Astrocyte (in vitro differentiated cells and primary cell): Measurements from ENCODE around the gene CRYL1. TPM values are rescaled to one million over a fixed set of nuclear protein-coding genes. Genes with fewer than 3 reads are reported as not detected.

Experiments used
- DNase-seq: peaks from one replicate; pipeline ENCODE4 v3.0.0-alpha.2; 2010; ENCODE audit warnings: low read depth
- FAIRE-seq: peaks from 2 replicates; lab custom pipeline; 2011; peaks lifted over from hg19 to GRCh38; lab: Jason Lieb, UNC
- H2AFZ ChIP-seq: 2 replicates; pipeline ENCODE4 v1.6.0; 2012; ENCODE audit warnings: low read depth, low read length, inconsistent platforms
- H3K27ac ChIP-seq: 2 replicates; pipeline ENCODE4 v1.5.1; 2011; ENCODE audit warnings: low read depth, low read length, inconsistent platforms
- H3K27me3 ChIP-seq: 2 replicates; pipeline ENCODE4 v1.6.0; 2011; ENCODE audit warnings: low read length, inconsistent platforms; ENCODE audit not compliant: insufficient read depth
- H3K36me3 ChIP-seq: 2 replicates; pipeline ENCODE4 v1.5.1; 2011; ENCODE audit warnings: low read length, inconsistent platforms; ENCODE audit not compliant: insufficient read depth
- H3K4me1 ChIP-seq: 2 replicates; pipeline ENCODE4 v1.5.1; 2011; ENCODE audit warnings: low read length, inconsistent platforms; ENCODE audit not compliant: insufficient read depth
- H3K4me2 ChIP-seq: 2 replicates; pipeline ENCODE4 v1.6.0; 2012; ENCODE audit warnings: low read length, inconsistent platforms
- H3K4me3 ChIP-seq: 2 replicates; pipeline ENCODE4 v1.5.1; 2011; ENCODE audit warnings: low read depth, mild to moderate bottlenecking, low read length, inconsistent platforms; ENCODE audit not compliant: insufficient read depth
- H3K79me2 ChIP-seq: 2 replicates; pipeline ENCODE4 v1.6.0; 2012; ENCODE audit warnings: mild to moderate bottlenecking, low read length, inconsistent platforms; ENCODE audit not compliant: insufficient read depth
- H3K9ac ChIP-seq: 2 replicates; pipeline ENCODE4 v1.6.0; 2012; ENCODE audit warnings: mild to moderate bottlenecking, low read length, inconsistent platforms
- H3K9me3 ChIP-seq: 2 replicates; pipeline ENCODE4 v1.5.1; 2012; ENCODE audit warnings: low read depth, mild to moderate bottlenecking, low read length, inconsistent platforms; ENCODE audit not compliant: insufficient read depth
- H4K20me1 ChIP-seq: 2 replicates; pipeline ENCODE4 v1.6.0; 2012; ENCODE audit warnings: low read length, inconsistent platforms; ENCODE audit not compliant: insufficient read depth
- H3K27ac Mint-ChIP-seq: one replicate; pipeline ENCODE4 v1.8.0; 2021; ENCODE audit warnings: mild to moderate bottlenecking, mixed read lengths; ENCODE audit not compliant: unreplicated experiment
- H3K27me3 Mint-ChIP-seq: one replicate; pipeline ENCODE4 v1.8.0; 2021; ENCODE audit warnings: low read depth, mixed read lengths; ENCODE audit not compliant: unreplicated experiment
- H3K36me3 Mint-ChIP-seq: one replicate; pipeline ENCODE4 v1.8.0; 2021; ENCODE audit warnings: low read depth, mixed read lengths; ENCODE audit not compliant: unreplicated experiment
- H3K4me1 Mint-ChIP-seq: one replicate; pipeline ENCODE4 v1.8.0; 2021; ENCODE audit warnings: low read depth, mixed read lengths; ENCODE audit not compliant: unreplicated experiment
- H3K4me3 Mint-ChIP-seq: one replicate; pipeline ENCODE4 v1.8.0; 2021; ENCODE audit warnings: mild to moderate bottlenecking, moderate library complexity, mixed read lengths; ENCODE audit not compliant: unreplicated experiment
- H3K9me3 Mint-ChIP-seq: one replicate; pipeline ENCODE4 v1.8.0; 2021; ENCODE audit warnings: mild to moderate bottlenecking, mixed read lengths; ENCODE audit not compliant: unreplicated experiment
- CTCF ChIP-seq: IDR thresholded peaks from 2 replicates; pipeline ENCODE4 v1.5.1; 2011; ENCODE audit warnings: low read depth, mild to moderate bottlenecking, inconsistent platforms, low read length, moderate library complexity; ENCODE audit not compliant: insufficient read depth
- EZH2 ChIP-seq: IDR thresholded peaks from 2 replicates; pipeline ENCODE4 v1.6.1; 2012; ENCODE audit warnings: mild to moderate bottlenecking, low read length, inconsistent platforms; ENCODE audit not compliant: insufficient read depth
- total RNA-seq: library from RNA; stranded (reverse); gene quantifications from 2 replicates; pipeline ENCODE4 v1.2.1, GENCODE V29; 2021

Gene CRYL1
- total RNA-seq, 1 donor from 2014 or later, result 3.7 TPM

- no peak overlapping the region for H3K27ac Mint-ChIP-seq
- Histone ChIP-seq H3K4me3 (no peak overlapping the region), H3K4me1 (peaks cover 5% of the 10 kb centered on the region), H3K79me2 (no peaks in the 10 kb centered on the region), H4K20me1 (no peaks in the 10 kb centered on the region), H3K9me3 (no peaks in the 10 kb centered on the region), H2AFZ (no peak overlapping the region), H3K9ac (no peak overlapping the region), H3K27me3 (peaks cover 3% of the 10 kb centered on the region), H3K4me2 (no peak overlapping the region), H3K27ac (no peak overlapping the region), H3K36me3 (no peaks in the 10 kb centered on the region)
- H3K4me1 Mint-ChIP-seq, result peaks cover 10% of the 10 kb centered on the region
- TF ChIP-seq EZH2 (no peak), CTCF (no peak)
- no peaks in the 10 kb centered on the region for H3K27me3 Mint-ChIP-seq
- peaks cover 4% of the 10 kb centered on the region for H3K9me3 Mint-ChIP-seq
- DNase-seq (no peak), FAIRE-seq (no peak)
- no peak overlapping the region for H3K4me3 Mint-ChIP-seq
- no peaks in the 10 kb centered on the region for H3K36me3 Mint-ChIP-seq
These were observed 135.7 kb downstream of the CRYL1 start for GRCh38 chr13:20389696-20390525.

- TF ChIP-seq CTCF (no peak), EZH2 (no peak)
These were observed 137.5 kb downstream of the CRYL1 start for GRCh38 chr13:20388184-20388583.

GRCh38 chr13:20387441-20387971, 138.2 kb downstream of the CRYL1 start:
- peak overlapping the region; percentile 2 for H2AFZ ChIP-seq
- no peak overlapping the region for H3K4me3 Mint-ChIP-seq
- no peak for FAIRE-seq
- no peaks in the 10 kb centered on the region for H3K36me3 ChIP-seq
- no peaks in the 10 kb centered on the region for H3K27me3 ChIP-seq
- no peaks in the 10 kb centered on the region for H3K36me3 Mint-ChIP-seq
- H3K27ac Mint-ChIP-seq, result no peak overlapping the region
- no peak overlapping the region for H3K27ac ChIP-seq
- no peak overlapping the region for H3K9ac ChIP-seq
- H3K27me3 Mint-ChIP-seq, result no peaks in the 10 kb centered on the region
- TF ChIP-seq EZH2 (no peak), CTCF (no peak)
- no peaks in the 10 kb centered on the region for H4K20me1 ChIP-seq
- no peaks in the 10 kb centered on the region for H3K9me3 ChIP-seq
- peaks cover 10% of the 10 kb centered on the region for H3K4me1 Mint-ChIP-seq
- H3K4me2 ChIP-seq, result peak overlapping the region; percentile 6
- no peaks in the 10 kb centered on the region for H3K79me2 ChIP-seq
- peaks cover 4% of the 10 kb centered on the region for H3K9me3 Mint-ChIP-seq
- peak; percentile 51 for DNase-seq
- no peak overlapping the region for H3K4me3 ChIP-seq
- H3K4me1 ChIP-seq, result peaks cover 5% of the 10 kb centered on the region

More at GRCh38 chr13:20388184-20388583, 137.5 kb downstream of the CRYL1 start:
- H3K4me3 Mint-ChIP-seq, result no peak overlapping the region
- no peaks in the 10 kb centered on the region for H3K27me3 ChIP-seq
- H3K9ac ChIP-seq, result no peak overlapping the region
- peaks cover 4% of the 10 kb centered on the region for H3K9me3 Mint-ChIP-seq
- peaks cover 5% of the 10 kb centered on the region for H3K4me1 ChIP-seq
- H3K27me3 Mint-ChIP-seq, result no peaks in the 10 kb centered on the region
- H3K36me3 Mint-ChIP-seq, result no peaks in the 10 kb centered on the region
- H3K27ac Mint-ChIP-seq, result peak overlapping the region; percentile 86
- no peak overlapping the region for H2AFZ ChIP-seq
- DNase-seq (no peak), FAIRE-seq (no peak)
- no peak overlapping the region for H3K27ac ChIP-seq
- no peaks in the 10 kb centered on the region for H3K36me3 ChIP-seq
- no peak overlapping the region for H3K4me3 ChIP-seq
- no peaks in the 10 kb centered on the region for H4K20me1 ChIP-seq
- no peak overlapping the region for H3K4me2 ChIP-seq
- no peaks in the 10 kb centered on the region for H3K9me3 ChIP-seq
- H3K4me1 Mint-ChIP-seq, result peaks cover 10% of the 10 kb centered on the region
- no peaks in the 10 kb centered on the region for H3K79me2 ChIP-seq
